Measurements from ENCODE around the gene MRGPRX3. TPM values are rescaled to one million over a fixed set of nuclear protein-coding genes. Genes with fewer than 3 reads are reported as not detected.

MRGPRX3 gene
- total RNA-seq, 1 experiment from 2014 or later, result not detected

DNA sequence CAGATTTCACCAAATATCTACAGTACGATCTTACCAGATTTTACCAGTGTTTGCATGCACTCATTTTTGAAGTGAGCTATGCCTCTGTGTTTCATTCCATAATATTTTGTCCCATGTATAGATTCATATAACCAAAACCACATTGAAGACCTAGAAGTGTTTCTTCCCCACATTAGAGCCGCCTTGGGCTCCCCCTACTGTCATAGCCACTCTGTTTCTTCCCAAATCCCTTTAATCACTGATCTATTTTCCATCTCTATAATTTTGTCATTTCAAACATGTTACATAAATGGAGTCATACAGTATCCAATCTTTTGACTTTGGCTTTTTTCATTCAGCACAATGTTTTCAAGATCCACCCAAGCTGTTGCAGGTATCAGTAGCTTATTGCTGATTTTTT, 12.7 kb downstream of the MRGPRX3 start:
- TF ChIP-seq, protein P1, sequence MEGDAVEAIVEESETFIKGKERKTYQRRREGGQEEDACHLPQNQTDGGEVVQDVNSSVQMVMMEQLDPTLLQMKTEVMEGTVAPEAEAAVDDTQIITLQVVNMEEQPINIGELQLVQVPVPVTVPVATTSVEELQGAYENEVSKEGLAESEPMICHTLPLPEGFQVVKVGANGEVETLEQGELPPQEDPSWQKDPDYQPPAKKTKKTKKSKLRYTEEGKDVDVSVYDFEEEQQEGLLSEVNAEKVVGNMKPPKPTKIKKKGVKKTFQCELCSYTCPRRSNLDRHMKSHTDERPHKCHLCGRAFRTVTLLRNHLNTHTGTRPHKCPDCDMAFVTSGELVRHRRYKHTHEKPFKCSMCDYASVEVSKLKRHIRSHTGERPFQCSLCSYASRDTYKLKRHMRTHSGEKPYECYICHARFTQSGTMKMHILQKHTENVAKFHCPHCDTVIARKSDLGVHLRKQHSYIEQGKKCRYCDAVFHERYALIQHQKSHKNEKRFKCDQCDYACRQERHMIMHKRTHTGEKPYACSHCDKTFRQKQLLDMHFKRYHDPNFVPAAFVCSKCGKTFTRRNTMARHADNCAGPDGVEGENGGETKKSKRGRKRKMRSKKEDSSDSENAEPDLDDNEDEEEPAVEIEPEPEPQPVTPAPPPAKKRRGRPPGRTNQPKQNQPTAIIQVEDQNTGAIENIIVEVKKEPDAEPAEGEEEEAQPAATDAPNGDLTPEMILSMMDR (conservative IDR thresholded peaks at IDR 0.05; ENCODE audit: low read depth, low read length), result peak; percentile 54
- no peak for TF ChIP-seq EZH2 (IDR thresholded peaks at IDR 0.05; ENCODE audit: borderline replicate concordance, low read depth, low read length, poor library complexity, severe bottlenecking)
- CTCF ChIA-PET, result no interaction called here
- intact Hi-C loops (cut with micrococcal nuclease; ENCODE audit: unreplicated experiment), result no loop called here

DNA sequence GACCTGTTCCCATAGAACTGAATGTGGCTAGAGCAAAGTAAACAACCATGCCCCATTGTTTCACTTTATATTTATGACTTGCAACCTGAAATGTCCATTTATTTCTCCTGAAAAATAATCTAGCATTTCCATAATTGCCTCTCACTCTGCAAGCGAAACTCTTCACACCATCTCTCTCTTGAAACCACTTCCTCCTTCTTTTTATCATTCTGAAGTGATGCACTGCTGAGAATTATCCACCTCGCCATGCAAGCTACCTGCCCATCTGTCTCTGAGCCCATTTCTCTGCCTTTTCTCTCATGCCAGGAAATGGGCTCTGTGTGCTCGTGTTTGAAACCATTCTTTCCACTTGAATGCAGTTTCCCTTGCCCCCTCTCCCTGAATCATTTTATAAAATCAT, 13.5 kb downstream of the MRGPRX3 start:
- Histone ChIP-seq H3K27ac (ENCODE audit: low read depth, low read length, poor library complexity, severe bottlenecking) (no peak overlapping the region), H3K4me1 (ENCODE audit: insufficient read depth, low read length, poor library complexity, severe bottlenecking) (no peaks in the 10 kb centered on the region), H3K36me3 (ENCODE audit: insufficient read depth, low read length, poor library complexity, severe bottlenecking) (no peaks in the 10 kb centered on the region), H3K4me3 (ENCODE audit: low read depth, low read length, poor library complexity, severe bottlenecking) (no peak overlapping the region), H3K27me3 (replicated peaks; ENCODE audit: insufficient read depth, low read depth, low read length, poor library complexity) (peaks cover 20% of the 10 kb centered on the region), H3K9me3 (ENCODE audit: low read depth, low read length, poor library complexity, severe bottlenecking) (no peaks in the 10 kb centered on the region)
- TF ChIP-seq EZH2 (IDR thresholded peaks at IDR 0.05; ENCODE audit: borderline replicate concordance, low read depth, low read length, poor library complexity, severe bottlenecking), result no peak
- TF ChIP-seq, protein P1 (conservative IDR thresholded peaks at IDR 0.05; ENCODE audit: low read depth, low read length), result no peak
- ChIA-PET POLR2A (ENCODE audit: low non-redundant PET) (no interaction called here), CTCF (no interaction called here)
- no TSS peak for BruUV-seq (replicated peaks)
- DNase-seq (ENCODE audit: low spot score), result no peak
- intact Hi-C loops (cut with micrococcal nuclease; ENCODE audit: unreplicated experiment), result no loop called here

More for the DNA sequence above, 12.7 kb downstream of the MRGPRX3 start:
- no peaks in the 10 kb centered on the region for H3K36me3 ChIP-seq (ENCODE audit: insufficient read depth, low read length, poor library complexity, severe bottlenecking)
- H3K27me3 ChIP-seq (replicated peaks; ENCODE audit: insufficient read depth, low read depth, low read length, poor library complexity), result peaks cover 23% of the 10 kb centered on the region
- BruUV-seq (replicated peaks), result no TSS peak
- no peaks in the 10 kb centered on the region for H3K9me3 ChIP-seq (ENCODE audit: low read depth, low read length, poor library complexity, severe bottlenecking)
- DNase-seq (ENCODE audit: low spot score), result peak; percentile 6
- no peak overlapping the region for H3K4me3 ChIP-seq (ENCODE audit: low read depth, low read length, poor library complexity, severe bottlenecking)
- H3K27ac ChIP-seq (ENCODE audit: low read depth, low read length, poor library complexity, severe bottlenecking), result no peak overlapping the region
- POLR2A ChIA-PET (ENCODE audit: low non-redundant PET), result no interaction called here
- no peaks in the 10 kb centered on the region for H3K4me1 ChIP-seq (ENCODE audit: insufficient read depth, low read length, poor library complexity, severe bottlenecking)

DNA sequence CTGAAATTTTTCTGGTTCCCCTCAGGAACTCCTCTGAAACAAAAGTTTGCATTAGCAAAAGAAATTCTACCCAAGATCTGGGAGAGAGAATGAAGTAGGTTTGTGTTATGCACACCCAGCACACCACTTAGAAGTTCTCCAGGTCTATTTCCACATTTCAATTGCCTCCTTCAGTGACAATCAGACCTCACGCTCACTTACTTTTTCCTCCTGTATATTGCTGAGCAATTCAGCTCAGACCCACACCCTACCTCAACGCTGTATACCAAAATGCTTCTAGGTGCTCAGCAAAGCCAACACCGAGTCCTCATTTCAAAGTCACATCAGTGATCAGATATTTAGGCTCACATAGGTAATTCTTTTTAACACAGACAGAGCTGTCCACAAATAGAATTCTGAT, 19.2 kb downstream of the MRGPRX3 start:
- BruUV-seq (replicated peaks), result no TSS peak
- H3K36me3 ChIP-seq (ENCODE audit: insufficient read depth, low read length, poor library complexity, severe bottlenecking), result no peaks in the 10 kb centered on the region
- peaks cover 28% of the 10 kb centered on the region for H3K27me3 ChIP-seq (replicated peaks; ENCODE audit: insufficient read depth, low read depth, low read length, poor library complexity)
- CTCF ChIA-PET, result no interaction called here
- H3K4me3 ChIP-seq (ENCODE audit: low read depth, low read length, poor library complexity, severe bottlenecking), result no peak overlapping the region
- TF ChIP-seq, protein P1 (conservative IDR thresholded peaks at IDR 0.05; ENCODE audit: low read depth, low read length), result no peak
- TF ChIP-seq EZH2 (IDR thresholded peaks at IDR 0.05; ENCODE audit: borderline replicate concordance, low read depth, low read length, poor library complexity, severe bottlenecking), result no peak
- no peak for DNase-seq (ENCODE audit: low spot score)
- intact Hi-C loops (cut with micrococcal nuclease; ENCODE audit: unreplicated experiment), result no loop called here
- POLR2A ChIA-PET (ENCODE audit: low non-redundant PET), result no interaction called here
- H3K27ac ChIP-seq (ENCODE audit: low read depth, low read length, poor library complexity, severe bottlenecking), result no peak overlapping the region
- no peaks in the 10 kb centered on the region for H3K9me3 ChIP-seq (ENCODE audit: low read depth, low read length, poor library complexity, severe bottlenecking)
- no peaks in the 10 kb centered on the region for H3K4me1 ChIP-seq (ENCODE audit: insufficient read depth, low read length, poor library complexity, severe bottlenecking)
